Stomach smooth muscle (tissue), 2 donors: ENCODE data around the gene AMBRA1.

Experiments used
- H3K27ac ChIP-seq: one replicate; pipeline ENCODE4 v1.7.0; 2013; ENCODE audit warnings: mild to moderate bottlenecking, low read length, inconsistent platforms
- H3K27me3 ChIP-seq, 2 donors: one replicate each; pipeline ENCODE4 v1.7.0; 2013; ENCODE audit warnings: low read length in 2 of 2; ENCODE audit not compliant: insufficient read depth in 2 of 2, control insufficient read depth in 1 of 2
- H3K36me3 ChIP-seq, 2 donors: one replicate each; pipeline ENCODE4 v1.7.0; 2013; ENCODE audit warnings: low read length in 2 of 2; ENCODE audit not compliant: control insufficient read depth in 2 of 2, insufficient read depth in 2 of 2
- H3K4me1 ChIP-seq: one replicate; pipeline ENCODE4 v1.7.0; 2013; ENCODE audit warnings: low read length; ENCODE audit not compliant: control insufficient read depth, insufficient read depth
- H3K4me3 ChIP-seq, 2 donors: one replicate each; pipeline ENCODE4 v1.7.0; 2013; ENCODE audit warnings: low read length in 2 of 2
- H3K9ac ChIP-seq, 2 donors: one replicate each; pipeline ENCODE4 v1.7.0; 2013; ENCODE audit warnings: low read length in 2 of 2, mild to moderate bottlenecking in 1 of 2
- H3K9me3 ChIP-seq, 2 donors: one replicate each; pipeline ENCODE4 v1.7.0; 2013; ENCODE audit warnings: low read length in 2 of 2; ENCODE audit not compliant: control insufficient read depth in 2 of 2
- donor health status: healthy.
- donor health status: Pancreatic carcinoma.

AMBRA1 gene, protein sequence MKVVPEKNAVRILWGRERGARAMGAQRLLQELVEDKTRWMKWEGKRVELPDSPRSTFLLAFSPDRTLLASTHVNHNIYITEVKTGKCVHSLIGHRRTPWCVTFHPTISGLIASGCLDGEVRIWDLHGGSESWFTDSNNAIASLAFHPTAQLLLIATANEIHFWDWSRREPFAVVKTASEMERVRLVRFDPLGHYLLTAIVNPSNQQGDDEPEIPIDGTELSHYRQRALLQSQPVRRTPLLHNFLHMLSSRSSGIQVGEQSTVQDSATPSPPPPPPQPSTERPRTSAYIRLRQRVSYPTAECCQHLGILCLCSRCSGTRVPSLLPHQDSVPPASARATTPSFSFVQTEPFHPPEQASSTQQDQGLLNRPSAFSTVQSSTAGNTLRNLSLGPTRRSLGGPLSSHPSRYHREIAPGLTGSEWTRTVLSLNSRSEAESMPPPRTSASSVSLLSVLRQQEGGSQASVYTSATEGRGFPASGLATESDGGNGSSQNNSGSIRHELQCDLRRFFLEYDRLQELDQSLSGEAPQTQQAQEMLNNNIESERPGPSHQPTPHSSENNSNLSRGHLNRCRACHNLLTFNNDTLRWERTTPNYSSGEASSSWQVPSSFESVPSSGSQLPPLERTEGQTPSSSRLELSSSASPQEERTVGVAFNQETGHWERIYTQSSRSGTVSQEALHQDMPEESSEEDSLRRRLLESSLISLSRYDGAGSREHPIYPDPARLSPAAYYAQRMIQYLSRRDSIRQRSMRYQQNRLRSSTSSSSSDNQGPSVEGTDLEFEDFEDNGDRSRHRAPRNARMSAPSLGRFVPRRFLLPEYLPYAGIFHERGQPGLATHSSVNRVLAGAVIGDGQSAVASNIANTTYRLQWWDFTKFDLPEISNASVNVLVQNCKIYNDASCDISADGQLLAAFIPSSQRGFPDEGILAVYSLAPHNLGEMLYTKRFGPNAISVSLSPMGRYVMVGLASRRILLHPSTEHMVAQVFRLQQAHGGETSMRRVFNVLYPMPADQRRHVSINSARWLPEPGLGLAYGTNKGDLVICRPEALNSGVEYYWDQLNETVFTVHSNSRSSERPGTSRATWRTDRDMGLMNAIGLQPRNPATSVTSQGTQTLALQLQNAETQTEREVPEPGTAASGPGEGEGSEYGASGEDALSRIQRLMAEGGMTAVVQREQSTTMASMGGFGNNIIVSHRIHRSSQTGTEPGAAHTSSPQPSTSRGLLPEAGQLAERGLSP (N-terminal part only)

DNA sequence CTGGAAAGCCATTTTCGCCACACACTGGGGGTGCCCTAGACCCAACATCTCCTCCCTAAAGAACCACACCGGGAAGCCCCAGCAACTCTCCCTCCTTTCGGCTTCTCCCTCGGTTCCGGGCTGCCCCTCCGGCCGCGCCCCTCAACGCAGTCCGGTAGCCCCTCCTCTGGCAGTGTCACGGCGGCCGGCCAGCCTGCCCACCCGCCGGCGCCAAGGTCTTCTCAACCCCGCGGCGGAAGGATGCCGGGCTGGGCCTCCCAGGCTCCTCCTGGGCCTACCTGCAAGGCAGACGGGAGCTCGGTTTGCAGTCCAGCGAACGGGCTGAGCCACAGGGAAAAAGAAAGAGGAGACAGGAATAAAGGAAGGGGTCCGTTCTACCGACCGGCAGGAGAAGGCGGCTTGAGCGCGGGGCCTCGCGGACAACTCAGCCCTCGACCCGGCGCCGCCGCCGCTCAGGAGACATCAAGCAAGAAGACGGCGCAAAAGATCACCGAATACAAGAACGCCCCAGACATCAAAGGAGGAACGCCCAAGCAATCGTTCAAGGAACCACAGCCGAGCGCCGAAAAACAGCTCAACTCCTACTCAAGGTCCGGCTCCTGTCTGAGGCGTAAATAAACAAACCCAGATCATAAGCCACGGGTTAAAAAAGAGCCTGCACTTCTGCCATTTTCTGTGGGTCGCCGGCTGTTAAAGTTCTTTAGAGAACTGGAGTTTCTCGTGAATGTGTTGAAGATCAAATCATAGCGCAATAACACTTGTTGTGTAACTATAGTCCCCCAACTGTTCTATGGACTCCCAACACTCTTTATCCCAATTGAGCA, at the start of gene AMBRA1:
TSS of gene AMBRA1 (minus strand) at position 474 of the 824 bp plus-strand sequence. CDS start 45,643 bp downstream, outside the sequence.
- H3K4me1 ChIP-seq, result peaks cover 14% of the 10 kb centered on the region
- H3K27ac ChIP-seq, result peak within 1 kb of the TSS; percentile 67
- H3K36me3 ChIP-seq, result no peaks in the 10 kb centered on the region
- peak within 1 kb of the TSS; percentile 92 to 93 for H3K9ac ChIP-seq
- no peaks in the 10 kb centered on the region for H3K27me3 ChIP-seq
- no peaks in the 10 kb centered on the region for H3K9me3 ChIP-seq
- peak within 1 kb of the TSS; percentile 94 to 96 for H3K4me3 ChIP-seq

DNA sequence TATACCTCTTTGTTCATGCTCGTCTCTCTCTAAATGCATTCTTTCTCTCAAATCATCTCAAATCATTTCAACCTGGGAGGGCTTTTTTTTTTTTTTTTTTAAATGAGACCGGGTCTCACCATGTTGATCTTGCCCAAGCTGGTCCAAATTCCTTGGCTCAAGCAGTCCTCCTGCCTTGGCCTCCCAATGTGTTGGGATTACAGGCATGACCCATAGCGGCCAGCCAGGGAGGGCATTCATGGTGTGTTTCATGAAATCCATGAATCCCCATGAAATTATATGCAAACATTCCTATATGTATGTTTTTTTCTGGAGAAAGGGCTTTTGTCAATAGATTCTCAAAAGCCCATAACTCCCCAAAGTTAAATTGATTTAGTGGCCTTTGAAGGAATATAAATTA, 49.7 kb upstream of the AMBRA1 start:
- no peak overlapping the region for H3K27ac ChIP-seq
- H3K36me3 ChIP-seq, result peaks cover 16 to 26% of the 10 kb centered on the region in 2 donors

DNA sequence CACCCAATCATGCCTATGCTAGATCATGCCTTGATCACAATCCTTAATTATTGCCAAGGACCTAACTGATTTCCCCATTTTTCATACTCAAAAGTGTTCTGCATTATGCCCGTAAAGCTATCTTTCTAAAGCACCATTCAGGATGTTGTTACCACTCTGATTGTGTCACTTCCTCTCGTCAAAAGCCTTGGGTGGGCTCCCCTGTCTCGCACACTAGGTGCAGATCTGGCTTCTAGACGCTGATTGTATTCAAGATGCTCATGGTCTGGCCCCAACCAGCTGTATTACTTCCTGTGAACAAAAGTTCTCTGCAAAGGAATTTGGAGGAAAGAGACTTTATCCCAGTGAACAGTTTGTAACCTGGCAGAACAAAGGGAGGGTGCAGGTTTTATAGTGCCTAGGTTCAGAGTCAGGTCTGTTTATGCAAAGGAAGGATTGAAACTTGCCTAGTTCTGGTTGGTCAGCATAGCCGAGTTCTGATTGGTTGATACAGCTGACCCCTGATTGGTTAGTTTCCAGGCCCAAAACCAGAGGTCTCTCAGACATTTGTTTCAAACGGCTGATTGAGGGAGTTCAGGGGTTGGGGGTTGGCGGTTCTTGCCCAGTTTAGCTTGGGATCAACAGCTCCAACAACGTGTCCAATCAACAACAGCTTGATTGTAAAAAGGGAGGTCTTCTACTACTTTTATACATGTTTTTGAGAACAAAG, 49.0 kb upstream of the AMBRA1 start:
- no peak overlapping the region for H3K9ac ChIP-seq
- H3K27me3 ChIP-seq, result no peaks in the 10 kb centered on the region
- peaks cover 15 to 25% of the 10 kb centered on the region in 2 donors for H3K36me3 ChIP-seq
- no peaks in the 10 kb centered on the region for H3K9me3 ChIP-seq
- peaks cover 2% of the 10 kb centered on the region for H3K4me1 ChIP-seq
- H3K4me3 ChIP-seq, result no peak overlapping the region
- no peak overlapping the region for H3K27ac ChIP-seq

More for the DNA sequence above, 49.7 kb upstream of the AMBRA1 start:
- Histone ChIP-seq H3K4me3 (no peak overlapping the region), H3K27me3 (no peaks in the 10 kb centered on the region), H3K9me3 (no peaks in the 10 kb centered on the region), H3K4me1 (peaks cover 2% of the 10 kb centered on the region), H3K9ac (no peak overlapping the region)

DNA sequence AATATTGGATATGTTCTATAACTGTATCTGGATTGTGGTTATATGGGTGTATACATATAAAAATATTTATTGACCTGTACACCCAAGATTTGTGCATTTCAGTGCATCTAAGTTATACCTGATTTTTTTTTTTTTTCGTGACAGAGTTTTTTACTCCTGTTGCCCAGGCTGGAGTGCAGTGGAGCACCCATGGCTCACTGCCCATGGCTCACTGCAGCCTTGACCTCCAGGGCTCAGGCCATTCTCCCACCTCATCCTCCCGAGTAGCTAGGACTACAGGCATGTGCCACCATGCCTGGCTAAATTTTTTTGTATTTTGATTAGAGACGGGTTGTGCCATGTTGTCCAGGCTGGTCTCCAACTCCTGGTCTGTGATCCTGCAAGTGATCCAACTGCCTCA, 47.8 kb upstream of the AMBRA1 start:
- Histone ChIP-seq H3K36me3 (peaks cover 12 to 18% of the 10 kb centered on the region in 2 donors), H3K9me3 (no peaks in the 10 kb centered on the region), H3K4me1 (no peaks in the 10 kb centered on the region), H3K4me3 (no peak overlapping the region), H3K27ac (no peak overlapping the region), H3K9ac (no peak overlapping the region), H3K27me3 (no peaks in the 10 kb centered on the region)

DNA sequence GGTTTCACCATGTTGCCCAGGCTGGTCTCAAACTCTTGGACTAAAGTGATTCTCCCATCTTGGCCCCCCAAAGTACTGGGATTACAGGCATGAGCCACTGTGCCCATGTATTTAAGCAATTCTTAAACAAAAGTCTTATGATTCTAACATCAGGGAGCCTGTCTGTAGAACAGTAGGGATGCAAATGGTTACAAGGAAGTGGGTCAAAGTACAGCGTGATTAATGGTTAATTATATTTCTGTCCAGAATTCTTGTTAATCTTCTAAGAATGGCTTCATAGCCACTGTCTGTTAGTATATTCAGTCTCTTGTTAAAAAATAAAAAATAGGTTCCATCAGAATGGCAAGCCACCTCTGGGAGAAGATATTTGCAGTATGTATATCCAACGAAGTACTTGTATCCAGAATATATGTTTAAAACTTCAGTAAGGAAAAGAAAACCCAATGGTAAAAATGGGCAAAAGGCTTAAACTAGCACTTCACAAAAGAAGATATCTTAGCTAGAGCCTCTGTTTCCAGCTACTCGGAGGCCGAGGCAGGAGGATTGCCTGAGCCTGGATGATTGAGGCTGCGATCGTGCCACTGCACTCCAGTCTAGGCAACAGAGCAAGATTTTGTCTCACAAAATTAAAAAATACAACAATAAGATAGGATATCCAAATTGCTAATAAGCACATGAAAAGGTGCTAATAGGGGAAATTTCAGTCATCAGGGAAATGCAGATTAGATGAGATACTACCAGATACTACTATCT, 46.4 kb upstream of the AMBRA1 start:
- H3K4me3 ChIP-seq, result no peak overlapping the region
- H3K27me3 ChIP-seq, result no peaks in the 10 kb centered on the region
- no peak overlapping the region for H3K9ac ChIP-seq
- H3K4me1 ChIP-seq, result no peaks in the 10 kb centered on the region
- no peak overlapping the region for H3K27ac ChIP-seq
- H3K36me3 ChIP-seq, result peaks cover 4 to 7% of the 10 kb centered on the region in 2 donors
- no peaks in the 10 kb centered on the region for H3K9me3 ChIP-seq

DNA sequence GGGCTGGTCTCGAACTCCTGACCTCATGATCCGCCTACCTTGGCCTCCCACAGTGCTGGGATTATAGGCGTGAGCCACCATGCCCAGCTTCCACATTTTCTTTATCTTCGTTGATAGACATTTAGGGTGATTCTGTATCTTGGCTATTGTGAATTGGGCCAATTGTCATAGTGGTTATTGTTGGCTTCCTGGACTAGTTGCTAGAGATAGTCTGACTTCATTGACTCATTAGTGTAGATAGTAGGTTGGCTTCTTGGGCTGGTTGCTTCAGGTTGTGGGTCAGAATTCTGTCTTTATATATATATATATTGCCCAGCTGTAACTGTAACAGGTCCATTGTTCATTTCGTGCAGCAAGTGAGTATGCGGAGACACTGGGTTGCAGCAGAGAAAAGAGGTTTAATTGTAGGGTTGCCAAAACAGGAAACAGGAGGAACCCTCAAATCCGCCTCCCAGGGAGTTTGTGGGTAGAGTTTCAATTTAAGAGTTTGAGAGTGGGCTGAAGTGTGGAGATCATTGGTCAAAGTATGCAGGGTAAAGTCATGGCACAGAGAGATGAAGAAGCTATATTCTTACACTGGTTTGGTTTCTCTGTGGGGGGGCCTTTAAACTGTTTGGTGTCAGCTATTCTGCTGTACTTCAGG, 45.5 kb upstream of the AMBRA1 start:
- H3K4me1 ChIP-seq, result no peaks in the 10 kb centered on the region
- H3K27ac ChIP-seq, result no peak overlapping the region
- no peak overlapping the region for H3K9ac ChIP-seq
- no peaks in the 10 kb centered on the region for H3K27me3 ChIP-seq
- H3K4me3 ChIP-seq, result no peak overlapping the region
- H3K36me3 ChIP-seq, result peaks cover 4 to 5% of the 10 kb centered on the region in 2 donors
- H3K9me3 ChIP-seq, result no peaks in the 10 kb centered on the region

DNA sequence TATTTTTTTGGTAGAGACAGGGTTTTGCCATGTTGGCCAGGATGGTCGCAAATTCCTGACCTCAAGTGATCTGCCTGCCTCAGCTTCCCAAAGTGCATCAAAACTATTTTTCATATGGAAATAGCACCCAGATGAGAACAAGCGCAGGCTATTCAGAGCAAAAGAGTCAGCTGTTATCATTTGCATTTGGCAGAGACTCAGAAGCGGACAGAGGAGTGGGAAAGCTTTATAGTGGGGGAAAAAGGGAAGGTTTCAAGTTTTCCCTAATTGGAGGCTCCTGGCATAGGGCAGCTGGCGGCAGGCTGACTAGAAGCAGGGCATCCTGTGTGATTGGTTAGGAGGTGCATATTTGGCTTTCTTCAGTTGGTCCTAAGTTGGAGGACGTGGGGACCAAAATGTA, 43.7 kb upstream of the AMBRA1 start:
- peaks cover under 1 to 4% of the 10 kb centered on the region in 2 donors for H3K36me3 ChIP-seq
- H3K4me1 ChIP-seq, result no peaks in the 10 kb centered on the region
- H3K9me3 ChIP-seq, result no peaks in the 10 kb centered on the region
- H3K27me3 ChIP-seq, result no peaks in the 10 kb centered on the region
- no peak overlapping the region for H3K4me3 ChIP-seq
- H3K9ac ChIP-seq, result no peak overlapping the region
- H3K27ac ChIP-seq, result no peak overlapping the region

DNA sequence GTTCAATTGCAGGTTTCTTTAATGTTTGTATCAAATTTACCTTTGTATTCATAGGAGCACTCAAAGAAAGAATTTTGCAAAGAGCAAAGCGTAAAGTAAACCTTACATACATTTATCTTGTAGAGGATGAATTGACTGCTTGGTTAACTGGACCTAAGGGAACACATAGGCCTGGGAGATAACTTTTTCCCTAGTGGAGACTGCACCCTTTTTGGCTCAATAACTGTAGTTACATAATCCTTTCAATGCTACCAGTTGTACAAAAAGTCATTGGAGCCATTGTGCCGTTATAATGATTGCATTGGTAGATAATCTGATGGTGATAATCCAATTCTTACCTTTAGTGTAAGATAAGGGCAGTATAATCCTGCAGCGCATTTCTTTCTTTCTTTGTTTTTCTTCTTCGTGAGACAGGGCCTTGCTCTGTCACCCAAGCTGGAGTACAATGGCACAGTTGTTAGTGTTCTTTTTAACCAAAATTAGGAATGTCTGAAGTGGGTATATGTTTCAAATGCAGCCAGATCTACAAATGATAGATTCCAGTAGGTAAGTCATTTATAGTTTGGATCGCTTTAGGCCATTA, 41.8 kb upstream of the AMBRA1 start:
- peaks cover 0 to 14% of the 10 kb centered on the region in 2 donors for H3K36me3 ChIP-seq
- H3K27ac ChIP-seq, result no peak overlapping the region
- no peak overlapping the region for H3K4me3 ChIP-seq
- H3K4me1 ChIP-seq, result no peaks in the 10 kb centered on the region
- H3K9me3 ChIP-seq, result no peaks in the 10 kb centered on the region
- no peaks in the 10 kb centered on the region for H3K27me3 ChIP-seq
- H3K9ac ChIP-seq, result no peak overlapping the region
